Kidney epithelial cell (primary cell): ENCODE results near the gene LYSMD1. TPM values are rescaled to one million over a fixed set of nuclear protein-coding genes. Genes with fewer than 3 reads are reported as not detected.
A peak's percentile ranks its signal among the peaks of the same experiment; 100 is the strongest.
"Not testable (repeated sequence)": the region's sequence is repeated elsewhere in the genome, so short reads cannot be mapped to it uniquely, and the experiment has no call there.

ENCODE experiments used
- DNase-seq: peaks from one replicate; pipeline ENCODE4 v3.0.0-alpha.2; 2010; ENCODE audit warnings: low read depth
- H3K27me3 ChIP-seq: 2 replicates; pipeline ENCODE4 v1.6.0; 2011; ENCODE audit warnings: low read length; ENCODE audit not compliant: control insufficient read depth, insufficient read depth
- H3K36me3 ChIP-seq: 2 replicates; pipeline ENCODE4 v1.5.1; 2011; ENCODE audit warnings: low read length; ENCODE audit not compliant: control insufficient read depth, insufficient read depth
- H3K4me3 ChIP-seq: 2 replicates; pipeline ENCODE4 v1.5.1; 2011; ENCODE audit warnings: low read depth, mild to moderate bottlenecking, control low read depth, low read length
- CTCF ChIP-seq: IDR thresholded peaks from 2 replicates; pipeline ENCODE4 v1.5.1; 2011; ENCODE audit warnings: mild to moderate bottlenecking, moderate library complexity, low read length, control low read depth, inconsistent platforms; ENCODE audit not compliant: insufficient read depth, poor library complexity, severe bottlenecking
- total RNA-seq: library from RNA; depleted of rRNA; stranded (reverse); fragments of >200 nt; gene quantifications from 2 replicates; pipeline ENCODE4 v1.2.3, GENCODE V29; 2015

The LYSMD1 gene
- total RNA-seq, 1 donor from 2014 or later = 8.1 TPM

GRCh38 chr1:151199873-151200581, 34.3 kb upstream of the LYSMD1 start:
- no peaks in the 10 kb centered on the region for H3K36me3 ChIP-seq
- peak; percentile 61 for DNase-seq
- H3K4me3 ChIP-seq = peak overlapping the region; percentile 77
- no peaks in the 10 kb centered on the region for H3K27me3 ChIP-seq
- no peak for TF ChIP-seq CTCF

GRCh38 chr1:151198254-151199127, 32.8 kb upstream of the LYSMD1 start, which contains the start of gene PIP5K1A:
PIP5K1A (plus strand) TSS chr1:151198552; CDS start chr1:151198997, 445 bp downstream.
- H3K4me3 ChIP-seq = peak within 1 kb of the TSS; percentile 77
- H3K27me3 ChIP-seq = no peaks in the 10 kb centered on the region
- peak; percentile 92 for DNase-seq
- TF ChIP-seq CTCF = no peak
- H3K36me3 ChIP-seq = no peaks in the 10 kb centered on the region

GRCh38 chr1:151197863-151198253, 32.2 kb upstream of the LYSMD1 start:
- Histone ChIP-seq H3K36me3 (no peaks in the 10 kb centered on the region), H3K27me3 (no peaks in the 10 kb centered on the region), H3K4me3 (peak overlapping the region; percentile 77)
- TF ChIP-seq CTCF = no peak
- no peak for DNase-seq

DNA sequence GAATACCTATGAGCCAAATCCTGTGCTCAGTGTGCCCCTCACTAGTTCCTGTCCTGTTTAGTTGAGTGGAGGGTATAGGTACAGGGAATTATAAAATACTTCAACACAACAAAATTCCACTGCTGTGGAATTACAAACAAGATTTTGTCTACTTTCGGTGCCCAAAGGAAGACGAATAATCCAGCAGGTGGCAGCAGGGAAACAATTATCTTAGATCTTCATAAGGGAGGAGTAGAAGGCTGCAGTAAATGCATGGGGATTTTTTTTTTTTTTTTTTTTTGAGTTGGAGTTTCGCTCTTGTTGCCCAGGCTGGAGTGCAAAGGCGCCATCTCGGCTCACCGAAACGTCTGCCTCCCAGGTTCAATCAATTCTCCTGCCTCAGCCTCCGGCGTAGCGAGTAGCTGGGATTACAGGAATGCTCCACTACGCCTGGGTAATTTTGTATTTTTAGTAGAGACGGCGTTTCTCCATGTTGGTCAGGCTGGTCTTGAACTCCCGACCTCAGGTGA, 30.6 kb upstream of the LYSMD1 start:
- Histone ChIP-seq H3K4me3 (peak overlapping the region; percentile 3), H3K27me3 (no peaks in the 10 kb centered on the region), H3K36me3 (no peaks in the 10 kb centered on the region)
- DNase-seq = peak; percentile 55
- TF ChIP-seq CTCF = peak; percentile 57

DNA sequence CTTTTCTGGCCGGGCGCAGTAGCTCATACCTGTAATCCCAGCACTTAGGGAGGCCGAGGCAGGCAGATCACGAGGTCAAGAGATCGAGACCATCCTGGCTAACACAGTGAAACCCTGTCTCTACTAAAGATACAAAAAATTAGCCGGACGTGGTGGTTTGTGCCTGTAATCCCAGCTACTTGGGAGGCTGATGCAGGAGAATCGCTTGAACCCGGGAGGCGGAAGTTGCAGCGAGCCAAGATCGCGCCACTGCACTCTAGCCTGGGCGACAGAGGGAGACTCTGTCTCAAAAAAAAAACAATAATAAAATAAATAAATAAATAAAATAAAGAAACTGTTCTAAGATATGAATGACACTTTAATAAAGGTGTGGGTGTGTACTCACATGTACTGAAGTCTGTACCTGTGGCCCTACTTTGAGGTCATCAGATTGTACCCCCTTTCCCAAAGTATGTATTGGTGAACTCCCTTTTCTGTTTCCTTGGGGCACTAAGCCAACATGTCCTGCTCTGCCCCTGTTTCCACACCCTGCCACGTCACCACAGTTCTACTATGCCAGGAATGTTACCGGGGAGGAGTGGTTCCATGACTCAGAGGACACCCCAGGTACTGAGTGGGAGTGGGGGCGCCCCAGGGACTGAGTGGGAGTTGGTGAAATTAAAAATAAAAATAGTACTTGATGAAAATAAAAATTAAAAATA, 29.3 kb upstream of the LYSMD1 start:
- H3K4me3 ChIP-seq, H3K36me3 ChIP-seq, H3K27me3 ChIP-seq: not testable (repeated sequence)
- DNase-seq = peak; percentile 70

- H3K27me3 ChIP-seq = no peaks in the 10 kb centered on the region
- no peak overlapping the region for H3K4me3 ChIP-seq
- no peak for TF ChIP-seq CTCF
- H3K36me3 ChIP-seq = no peaks in the 10 kb centered on the region
- DNase-seq = no peak
These were observed 28.2 kb upstream of the LYSMD1 start for GRCh38 chr1:151193856-151194255.
